Activated naive CD4-positive, alpha-beta T cell treated with anti-CD3 and anti-CD28 coated beads, Interleukin-2, amount 50 U/mL, for 16 hours (primary cell): Measurements from ENCODE around the gene SMARCA1.
A peak's percentile ranks its signal among the peaks of the same experiment; 100 is the strongest.

Experiments
- DNase-seq: peaks from one replicate; pipeline ENCODE4 v3.0.0-alpha.2; 2020

SMARCA1 gene

GRCh38 chrX:129530410-129530809 lies 7.1 kb upstream of the SMARCA1 start:
- DNase-seq, result no peak

DNA sequence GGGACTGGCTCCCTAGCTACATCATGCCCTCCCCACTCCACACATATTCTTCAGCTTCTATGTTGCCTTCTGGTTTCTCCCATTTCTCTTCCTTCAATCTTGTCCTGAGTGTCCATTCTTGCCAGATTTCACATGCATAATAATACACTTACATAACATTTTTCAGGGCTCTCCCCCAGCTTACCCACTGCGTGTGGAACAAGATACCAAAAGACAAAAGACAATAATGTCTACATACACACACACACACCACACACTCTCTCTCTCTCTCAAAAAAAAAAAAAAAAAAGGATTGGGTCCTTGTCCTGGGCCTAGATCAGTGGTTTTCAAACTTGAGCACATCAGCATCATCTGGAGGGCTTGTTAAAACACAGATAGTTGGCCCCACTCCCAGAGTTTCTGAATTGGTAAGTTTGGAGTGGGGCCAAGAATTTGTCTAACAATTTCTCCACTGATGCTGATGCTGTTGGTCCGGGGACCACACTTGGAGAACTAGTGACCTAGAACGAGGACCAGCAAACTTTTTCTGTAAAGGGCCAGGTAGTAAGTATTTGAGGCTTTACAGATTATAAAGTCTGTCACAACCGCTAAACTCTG lies 6.5 kb upstream of the SMARCA1 start:
- DNase-seq, result no peak

- DNase-seq, result no peak
Measured at GRCh38 chrX:129525896-129526295, 2.6 kb upstream of the SMARCA1 start.

DNA sequence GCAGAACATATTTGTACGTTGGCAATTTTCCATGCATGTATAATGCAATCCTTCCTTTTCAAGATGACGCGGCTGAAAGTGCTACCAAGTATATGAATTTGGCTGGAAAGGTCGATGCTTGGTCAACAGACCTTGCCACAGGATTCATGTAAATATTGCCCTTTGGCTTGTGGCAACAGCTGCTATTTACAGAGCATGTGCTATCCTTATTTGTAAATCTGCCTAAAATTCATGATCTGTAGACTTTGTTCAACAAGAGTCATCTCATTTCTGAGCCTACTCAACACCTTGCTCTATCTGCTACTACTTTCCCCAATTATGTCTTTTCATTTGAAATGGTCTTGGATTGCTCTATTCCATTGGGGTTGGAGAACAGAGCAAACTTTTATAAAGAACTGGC lies 1.9 kb upstream of the SMARCA1 start:
- no peak for DNase-seq

GRCh38 chrX:129524250-129524850 lies 1.1 kb upstream of the SMARCA1 start:
- DNase-seq, result no peak

- peak; percentile 12 for DNase-seq
Measured at GRCh38 chrX:129522184-129523078, 859 bp downstream of the SMARCA1 start.

DNA sequence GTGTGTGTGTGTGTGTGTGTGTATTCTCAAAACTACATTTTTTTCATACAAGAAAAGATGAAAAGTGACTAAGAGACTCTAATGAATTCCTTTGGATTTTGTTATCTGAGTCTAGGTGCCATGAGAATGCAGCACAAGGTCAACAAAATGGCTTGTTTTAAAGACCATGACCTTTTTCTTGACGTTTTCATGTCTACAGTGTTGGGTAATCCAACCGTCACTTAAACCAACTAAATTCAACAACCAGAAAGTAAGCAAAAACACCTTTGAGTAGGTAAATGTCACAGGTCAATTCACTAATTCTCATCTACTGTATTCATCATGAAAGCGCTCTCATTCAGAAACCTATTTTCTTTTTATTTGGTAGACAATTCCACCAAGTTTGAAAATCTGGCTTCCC lies 3.1 kb downstream of the SMARCA1 start:
- no peak for DNase-seq

GRCh38 chrX:129516402-129516801 lies 6.9 kb downstream of the SMARCA1 start:
- no peak for DNase-seq

GRCh38 chrX:129512409-129512808 lies 10.9 kb downstream of the SMARCA1 start:
- DNase-seq, result no peak

DNA sequence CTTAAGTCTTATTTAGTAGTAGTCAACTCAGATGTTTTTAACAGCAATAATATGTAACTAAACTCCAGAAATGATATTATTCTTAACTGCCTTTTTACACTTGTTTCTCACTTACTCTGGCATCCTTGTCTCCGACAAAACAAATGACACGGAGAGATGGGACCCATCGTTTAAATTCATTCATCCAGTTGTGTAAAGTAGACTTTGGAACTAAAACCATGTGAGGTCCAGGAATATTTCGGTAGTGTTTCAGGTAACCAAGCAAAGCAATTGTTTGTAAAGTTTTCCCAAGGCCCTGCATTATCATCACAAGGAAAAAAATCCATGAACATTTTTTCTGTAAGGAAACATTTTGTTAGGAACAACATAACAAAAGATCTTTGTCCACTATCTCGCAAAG lies 11.6 kb downstream of the SMARCA1 start:
- no peak for DNase-seq

DNA sequence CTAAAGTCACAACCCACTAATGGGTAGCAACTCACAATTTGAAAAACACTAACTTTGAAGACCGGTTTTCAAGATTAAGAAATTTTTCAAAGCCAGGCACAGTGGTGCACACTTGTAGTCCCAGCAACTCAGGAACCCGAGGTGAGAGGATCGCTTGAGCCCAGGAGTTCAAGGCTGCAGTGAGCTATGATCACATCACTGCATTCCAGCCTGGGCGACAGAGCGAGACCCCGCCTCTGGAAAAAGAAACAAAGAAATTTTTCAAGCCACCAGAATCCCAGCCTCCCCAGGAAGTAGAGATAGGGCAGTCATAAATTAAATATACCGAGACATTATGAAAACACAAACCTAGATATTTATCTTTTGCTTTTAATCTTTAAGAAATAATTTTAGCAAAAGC lies 13.0 kb downstream of the SMARCA1 start:
- no peak for DNase-seq

DNA sequence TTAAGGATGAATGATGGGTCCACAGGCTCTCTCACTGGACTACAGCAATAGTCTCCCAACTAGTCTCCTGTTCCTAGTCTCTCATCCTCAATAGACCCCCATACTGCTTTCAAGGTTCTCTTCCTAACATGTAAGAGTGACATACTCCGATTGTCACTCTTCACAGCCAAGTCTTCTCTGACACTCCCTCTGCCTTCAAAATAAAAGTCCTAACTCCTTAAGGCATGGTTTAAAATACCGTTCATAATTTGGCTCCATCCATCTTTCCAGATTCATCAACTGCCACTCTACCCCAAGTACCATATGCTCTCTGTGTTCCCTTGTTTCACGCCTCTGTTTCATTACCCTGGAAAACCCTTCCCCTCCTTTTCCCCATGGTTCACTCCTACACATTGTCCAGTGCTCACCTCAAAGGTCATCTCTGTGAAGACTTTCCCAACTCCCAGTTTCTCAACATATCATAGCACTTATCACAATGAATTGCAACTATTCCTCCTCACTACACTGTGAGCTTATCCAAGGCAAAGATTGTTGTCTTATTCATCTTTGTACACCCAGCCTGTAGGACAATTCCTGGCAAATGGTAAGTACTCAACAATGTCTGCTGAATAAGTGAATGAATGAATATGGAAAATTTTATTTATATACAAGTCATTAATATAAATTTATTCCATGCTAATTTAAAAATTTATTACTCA lies 26.0 kb downstream of the SMARCA1 start:
- DNase-seq, result no peak

GRCh38 chrX:129496625-129497024 lies 26.7 kb downstream of the SMARCA1 start:
- no peak for DNase-seq

DNA sequence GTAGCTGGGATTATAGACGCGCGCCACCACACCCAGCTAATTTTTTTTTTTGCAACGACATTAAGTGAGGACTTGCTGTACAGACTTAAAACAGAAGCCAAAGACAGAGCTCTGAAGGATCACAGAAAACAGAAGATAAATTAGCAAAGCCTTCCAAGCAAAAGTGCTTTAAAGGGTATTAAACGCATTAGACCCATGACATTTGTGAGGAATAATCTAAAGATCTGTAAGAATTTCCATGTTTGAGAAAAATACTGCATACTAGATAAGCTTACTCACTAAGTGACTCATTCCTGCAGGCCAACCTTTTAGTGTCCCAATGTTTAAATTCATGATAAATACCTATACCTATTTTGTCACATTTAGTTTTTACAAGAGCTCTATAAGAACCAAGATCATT lies 27.4 kb downstream of the SMARCA1 start:
- no peak for DNase-seq

GRCh38 chrX:129494887-129495286 lies 28.4 kb downstream of the SMARCA1 start:
- no peak for DNase-seq

DNA sequence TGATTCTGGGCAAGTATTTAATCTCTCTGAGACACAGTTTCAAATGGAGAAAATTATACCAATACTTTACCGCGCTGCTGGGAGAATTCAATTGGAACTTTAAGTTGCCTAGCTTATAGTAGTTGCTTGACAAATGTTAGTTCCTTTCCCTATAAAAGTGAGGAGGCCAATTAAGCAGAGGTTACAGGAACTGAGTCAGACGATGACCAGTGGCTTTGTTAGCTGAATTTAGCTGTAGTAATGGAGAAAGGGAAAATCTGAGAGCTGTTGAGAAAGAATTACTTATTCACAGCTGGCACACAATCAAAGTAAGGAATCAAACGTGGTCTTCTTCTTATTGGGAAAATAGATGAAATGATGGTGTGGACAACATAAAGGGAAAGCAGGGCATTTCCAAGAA lies 29.6 kb downstream of the SMARCA1 start:
- no peak for DNase-seq

- DNase-seq, result no peak
Measured at GRCh38 chrX:129490330-129490729, 33.0 kb downstream of the SMARCA1 start.

DNA sequence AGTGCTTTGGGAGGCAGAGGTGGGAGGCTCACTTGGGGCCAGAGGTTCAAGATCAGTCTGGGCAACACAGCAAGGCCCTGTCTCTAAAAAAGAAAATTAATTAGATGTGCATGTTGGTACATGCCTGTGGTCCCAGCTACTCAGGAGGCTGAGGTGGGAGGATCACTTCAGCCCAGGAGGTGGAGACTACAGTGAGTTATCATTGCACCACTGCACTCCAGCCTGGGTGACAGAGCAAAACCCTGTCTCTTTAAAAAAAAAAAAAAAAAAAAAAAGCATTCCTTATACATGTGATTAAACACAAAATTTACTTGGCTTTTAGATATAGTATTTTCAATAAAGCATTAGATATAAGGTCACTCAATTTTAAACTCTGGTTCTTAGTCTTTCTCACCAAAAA lies 34.9 kb downstream of the SMARCA1 start:
- no peak for DNase-seq

DNA sequence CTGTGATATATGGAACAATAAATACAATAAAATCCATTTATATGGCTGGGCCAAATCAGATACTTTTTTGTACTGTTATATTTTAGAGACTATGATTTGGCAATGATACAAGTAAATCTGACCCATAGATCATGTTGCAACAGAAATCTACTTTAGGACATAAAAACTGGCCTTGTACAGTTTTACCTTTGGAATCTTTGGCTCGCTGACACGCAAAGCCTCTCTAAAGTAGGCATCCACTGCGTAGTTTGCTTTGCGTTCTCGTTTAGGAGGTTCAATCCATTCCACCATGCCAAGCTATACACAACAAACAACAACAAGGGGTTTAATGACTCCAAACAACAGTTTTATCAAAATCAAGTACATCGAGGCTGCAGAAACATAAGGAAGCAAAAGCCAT lies 42.4 kb downstream of the SMARCA1 start:
- no peak for DNase-seq

DNA sequence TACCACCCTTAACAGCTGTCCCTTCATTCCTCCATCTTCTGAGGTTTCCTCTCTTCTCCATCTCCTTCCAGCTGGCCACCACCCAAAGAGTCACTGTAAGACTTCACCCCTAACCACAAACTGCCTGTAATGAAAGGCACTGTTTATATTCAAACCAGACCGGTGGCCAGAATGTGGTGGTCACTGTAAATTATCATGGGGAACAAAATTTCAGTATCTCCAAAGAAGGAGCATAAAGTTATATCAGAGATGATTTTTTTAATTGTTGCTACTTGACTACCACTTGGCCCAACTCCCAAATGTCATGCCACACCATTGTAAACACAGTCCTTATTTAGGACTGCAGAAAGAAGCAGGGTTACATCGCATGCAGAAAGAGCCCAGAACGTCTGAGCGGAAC lies 44.8 kb downstream of the SMARCA1 start:
- DNase-seq, result no peak

DNA sequence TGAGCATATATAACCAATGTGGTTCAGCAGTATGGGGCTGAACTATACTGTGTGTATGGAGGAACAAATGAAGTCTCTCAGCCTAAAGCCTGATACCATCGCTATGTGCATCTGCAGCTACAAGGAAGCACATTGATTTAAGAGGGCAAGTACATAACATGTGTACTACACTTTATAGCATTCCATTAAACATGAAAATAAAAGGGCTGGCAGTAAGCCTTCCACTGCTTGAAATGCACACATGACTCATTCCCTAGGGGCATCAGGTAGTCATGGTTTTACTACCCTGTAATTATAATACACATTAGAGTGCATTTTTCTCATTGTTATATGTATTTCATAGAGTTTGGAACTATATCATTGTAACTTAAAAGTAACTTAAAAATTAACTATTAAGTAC lies 51.2 kb downstream of the SMARCA1 start:
- DNase-seq, result no peak

DNA sequence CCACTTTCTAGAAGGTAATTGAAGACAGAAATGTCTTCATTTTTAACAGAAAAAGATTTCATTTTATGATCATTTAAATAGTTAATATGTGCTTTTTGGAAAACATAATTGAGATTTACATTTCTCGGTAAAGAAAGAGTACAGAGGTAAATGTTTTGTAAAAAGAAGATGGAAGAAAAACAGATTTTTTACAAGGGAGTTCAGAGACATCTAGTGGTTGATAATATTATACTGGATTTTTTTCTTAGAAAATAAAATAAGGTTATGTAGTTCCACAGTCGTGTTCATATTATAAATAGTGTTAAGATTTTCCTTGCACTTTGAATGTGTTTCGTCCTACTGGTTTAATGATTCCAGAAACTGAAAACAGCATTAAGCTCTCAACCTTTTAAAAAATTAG lies 60.6 kb downstream of the SMARCA1 start:
- no peak for DNase-seq

DNA sequence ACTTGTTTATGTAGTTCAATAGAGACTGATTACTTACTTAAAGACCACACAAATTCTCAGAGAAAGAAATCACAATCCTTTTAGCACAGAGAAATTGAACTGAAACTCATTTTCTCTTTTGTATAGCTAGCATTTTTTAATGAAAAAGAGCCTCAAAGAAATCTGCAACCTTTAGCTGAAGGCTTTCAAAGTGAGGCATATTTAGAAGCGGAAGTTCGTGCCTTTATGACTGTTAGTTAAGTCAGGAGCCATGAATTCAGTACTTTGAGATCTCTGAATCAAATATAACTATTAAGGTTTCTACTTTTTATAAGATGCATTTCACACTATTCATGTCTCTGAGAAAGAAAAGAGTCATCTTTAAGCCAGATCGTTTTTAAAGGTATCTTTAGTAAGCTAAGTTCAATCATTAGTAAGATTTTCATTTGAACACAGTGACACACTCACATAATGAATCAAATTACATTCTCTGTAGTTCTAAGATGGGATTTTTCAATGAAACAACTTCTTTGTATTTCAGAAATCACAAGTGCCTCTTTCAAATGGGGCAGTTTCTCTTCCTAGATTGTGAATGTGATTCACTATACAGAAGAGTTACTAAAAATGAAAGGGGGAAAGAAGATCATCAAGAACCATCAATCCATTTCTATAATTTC lies 61.4 kb downstream of the SMARCA1 start:
- no peak for DNase-seq
